ENCODE results near the gene GOLGA6C. TPM values are rescaled to one million over a fixed set of nuclear protein-coding genes. Genes with fewer than 3 reads are reported as not detected.
"Not testable (repeated sequence)": the region's sequence is repeated elsewhere in the genome, so short reads cannot be mapped to it uniquely, and the experiment has no call there.

Gene GOLGA6C
- total RNA-seq, 1 donor from 2014 or later: not detected

- Mint-ChIP-seq H3K27ac (ENCODE audit: unreplicated experiment) (no peak overlapping the region), H3K27me3 (ENCODE audit: unreplicated experiment) (peaks cover 6% of the 10 kb centered on the region)
Observed at GRCh38 chr15:75237316-75237982, 20.7 kb upstream of the GOLGA6C start.

GRCh38 chr15:75238150-75238549 lies 20.0 kb upstream of the GOLGA6C start:
- Mint-ChIP-seq H3K36me3 (ENCODE audit: low read depth, unreplicated experiment) (no peaks in the 10 kb centered on the region), H3K27me3 (ENCODE audit: unreplicated experiment) (peaks cover 2% of the 10 kb centered on the region), H3K4me1 (ENCODE audit: unreplicated experiment) (peaks cover 9% of the 10 kb centered on the region), H3K9me3 (ENCODE audit: unreplicated experiment) (no peaks in the 10 kb centered on the region), H3K4me3 (ENCODE audit: unreplicated experiment) (no peak overlapping the region), H3K27ac (ENCODE audit: unreplicated experiment) (no peak overlapping the region)
- no peak for TF ChIP-seq CTCF (IDR thresholded peaks at IDR 0.05; ENCODE audit: unreplicated experiment)
- DNase-seq (ENCODE audit: low spot score): no peak

More at GRCh38 chr15:75237316-75237982, 20.7 kb upstream of the GOLGA6C start:
- no peaks in the 10 kb centered on the region for H3K9me3 Mint-ChIP-seq (ENCODE audit: unreplicated experiment)
- TF ChIP-seq CTCF (IDR thresholded peaks at IDR 0.05; ENCODE audit: unreplicated experiment): no peak
- H3K4me3 Mint-ChIP-seq (ENCODE audit: unreplicated experiment): no peak overlapping the region
- H3K4me1 Mint-ChIP-seq (ENCODE audit: unreplicated experiment): peaks cover 9% of the 10 kb centered on the region
- H3K36me3 Mint-ChIP-seq (ENCODE audit: low read depth, unreplicated experiment): no peaks in the 10 kb centered on the region
- DNase-seq (ENCODE audit: low spot score): no peak

- DNase-seq (ENCODE audit: low spot score); H3K9me3 Mint-ChIP-seq (ENCODE audit: unreplicated experiment); H3K4me1 Mint-ChIP-seq (ENCODE audit: unreplicated experiment); H3K27me3 Mint-ChIP-seq (ENCODE audit: unreplicated experiment); H3K4me3 Mint-ChIP-seq (ENCODE audit: unreplicated experiment); H3K27ac Mint-ChIP-seq (ENCODE audit: unreplicated experiment); H3K36me3 Mint-ChIP-seq (ENCODE audit: low read depth, unreplicated experiment): not testable (repeated sequence)
Observed at GRCh38 chr15:75245741-75246140, 12.4 kb upstream of the GOLGA6C start.

GRCh38 chr15:75248991-75249390 lies 9.1 kb upstream of the GOLGA6C start:
- H3K9me3 Mint-ChIP-seq (ENCODE audit: unreplicated experiment); H3K36me3 Mint-ChIP-seq (ENCODE audit: low read depth, unreplicated experiment); H3K27ac Mint-ChIP-seq (ENCODE audit: unreplicated experiment); H3K4me3 Mint-ChIP-seq (ENCODE audit: unreplicated experiment); H3K4me1 Mint-ChIP-seq (ENCODE audit: unreplicated experiment); H3K27me3 Mint-ChIP-seq (ENCODE audit: unreplicated experiment); DNase-seq (ENCODE audit: low spot score): not testable (repeated sequence)

GRCh38 chr15:75249726-75250125 lies 8.4 kb upstream of the GOLGA6C start:
- Mint-ChIP-seq H3K4me1 (ENCODE audit: unreplicated experiment) (peaks cover 2% of the 10 kb centered on the region), H3K27ac (ENCODE audit: unreplicated experiment) (no peak overlapping the region), H3K4me3 (ENCODE audit: unreplicated experiment) (no peak overlapping the region), H3K36me3 (ENCODE audit: low read depth, unreplicated experiment) (no peaks in the 10 kb centered on the region), H3K27me3 (ENCODE audit: unreplicated experiment) (peaks cover 5% of the 10 kb centered on the region), H3K9me3 (ENCODE audit: unreplicated experiment) (no peaks in the 10 kb centered on the region)
- no peak for TF ChIP-seq CTCF (IDR thresholded peaks at IDR 0.05; ENCODE audit: unreplicated experiment)
- DNase-seq (ENCODE audit: low spot score): no peak

- H3K36me3 Mint-ChIP-seq (ENCODE audit: low read depth, unreplicated experiment); DNase-seq (ENCODE audit: low spot score); H3K9me3 Mint-ChIP-seq (ENCODE audit: unreplicated experiment); H3K4me1 Mint-ChIP-seq (ENCODE audit: unreplicated experiment); H3K4me3 Mint-ChIP-seq (ENCODE audit: unreplicated experiment); H3K27me3 Mint-ChIP-seq (ENCODE audit: unreplicated experiment); H3K27ac Mint-ChIP-seq (ENCODE audit: unreplicated experiment): not testable (repeated sequence)
Observed at GRCh38 chr15:75251343-75251742, 6.8 kb upstream of the GOLGA6C start.

GRCh38 chr15:75252285-75252684 lies 5.8 kb upstream of the GOLGA6C start:
- H3K36me3 Mint-ChIP-seq (ENCODE audit: low read depth, unreplicated experiment); H3K27me3 Mint-ChIP-seq (ENCODE audit: unreplicated experiment); H3K4me3 Mint-ChIP-seq (ENCODE audit: unreplicated experiment); H3K9me3 Mint-ChIP-seq (ENCODE audit: unreplicated experiment); H3K4me1 Mint-ChIP-seq (ENCODE audit: unreplicated experiment); H3K27ac Mint-ChIP-seq (ENCODE audit: unreplicated experiment); DNase-seq (ENCODE audit: low spot score): not testable (repeated sequence)

- not testable (repeated sequence) for H3K4me3 Mint-ChIP-seq (ENCODE audit: unreplicated experiment); H3K27ac Mint-ChIP-seq (ENCODE audit: unreplicated experiment); DNase-seq (ENCODE audit: low spot score); H3K27me3 Mint-ChIP-seq (ENCODE audit: unreplicated experiment); H3K4me1 Mint-ChIP-seq (ENCODE audit: unreplicated experiment); H3K9me3 Mint-ChIP-seq (ENCODE audit: unreplicated experiment); H3K36me3 Mint-ChIP-seq (ENCODE audit: low read depth, unreplicated experiment)
Observed at GRCh38 chr15:75258620-75259343, 648 bp downstream of the GOLGA6C start.

- not testable (repeated sequence) for H3K36me3 Mint-ChIP-seq (ENCODE audit: low read depth, unreplicated experiment); H3K4me3 Mint-ChIP-seq (ENCODE audit: unreplicated experiment); DNase-seq (ENCODE audit: low spot score); H3K27me3 Mint-ChIP-seq (ENCODE audit: unreplicated experiment); H3K4me1 Mint-ChIP-seq (ENCODE audit: unreplicated experiment); H3K9me3 Mint-ChIP-seq (ENCODE audit: unreplicated experiment); H3K27ac Mint-ChIP-seq (ENCODE audit: unreplicated experiment)
Observed at GRCh38 chr15:75259873-75260272, 1.7 kb downstream of the GOLGA6C start.
